ENCODE results near the gene PHLDB3.

- TF ChIP-seq CTCF (conservative IDR thresholded peaks at IDR 0.05; ENCODE audit: low read depth, low read length) (no peak), EZH2 (IDR thresholded peaks at IDR 0.05; ENCODE audit: borderline replicate concordance, low read depth, low read length, poor library complexity, severe bottlenecking) (no peak)
These were observed 2.7 kb downstream of the PHLDB3 start for GRCh38 chr19:43501661-43502418.

All from A673 (cell line).